A549 treated with ZK216348 at 1 μM for 4 hours (cell line): ENCODE data around the gene MYO15A. TPM values are rescaled to one million over a fixed set of nuclear protein-coding genes. Genes with fewer than 3 reads are reported as not detected.

Experiments
- total RNA-seq: library from RNA; stranded (reverse); fragments of 200-300 nt; extraction: Qiagen RNA extraction; gene quantifications from 5 replicates; pipeline ENCODE4 v1.2.3, GENCODE V29; 2022; ENCODE audit warnings: low read depth

The MYO15A gene
- 0.24 to 0.75 TPM (median 0.27 TPM) in 5 replicates for total RNA-seq

GRCh38 chr17:18108401-18109312 lies at the start of gene MYO15A:
MYO15A (plus strand) TSS chr17:18108756; CDS start chr17:18118801, 10,045 bp downstream.

GRCh38 chr17:18087610-18088491 lies 20.7 kb upstream of the MYO15A start, which contains the start of gene DRG2:
DRG2 (plus strand) TSS chr17:18087948; CDS start chr17:18088024, 76 bp downstream.

GRCh38 chr17:18183334-18184142 lies 75.0 kb downstream of the MYO15A start, which contains the start of gene ALKBH5:
ALKBH5 (plus strand) TSS chr17:18183828; CDS start chr17:18184244, 416 bp downstream.

GRCh38 chr17:18225121-18225641 lies 116.6 kb downstream of the MYO15A start, which contains the start of gene LLGL1:
LLGL1 (plus strand) TSS chr17:18225635; CDS start chr17:18225683, 48 bp downstream.

Other genes starting within 250 kb of the MYO15A start
- 19.2 to 24.3 TPM (median 20.5 TPM) in 5 replicates for gene TOM1L2, start 136.4 kb upstream of the MYO15A start, total RNA-seq
- 1.8 to 2.8 TPM (median 2.4 TPM) in 5 replicates for gene DRC3, start 135.9 kb upstream of the MYO15A start, total RNA-seq
- gene ATPAF2, start 69.6 kb upstream of the MYO15A start, total RNA-seq: 19.6 to 31.1 TPM (median 27.9 TPM) in 5 replicates
- 8.8 to 13.4 TPM (median 10.9 TPM) in 5 replicates for gene GID4, start 69.3 kb upstream of the MYO15A start, total RNA-seq
- 37.1 to 59.5 TPM (median 55.4 TPM) in 5 replicates for gene DRG2, start 20.8 kb upstream of the MYO15A start, total RNA-seq
- gene ALKBH5, start 75.1 kb downstream of the MYO15A start, total RNA-seq: 49.2 to 61.6 TPM (median 57.5 TPM) in 5 replicates
- 7.8 to 19.6 TPM (median 16.7 TPM) in 5 replicates for gene LLGL1, start 116.9 kb downstream of the MYO15A start, total RNA-seq
- gene FLII, start 150.0 kb downstream of the MYO15A start, total RNA-seq: 219 to 292 TPM (median 257 TPM) in 5 replicates
- 5.8 to 11.3 TPM (median 10.7 TPM) in 5 replicates for gene MIEF2, start 151.9 kb downstream of the MYO15A start, total RNA-seq
- gene TOP3A, start 206.2 kb downstream of the MYO15A start, total RNA-seq: 25.4 to 41.9 TPM (median 37.7 TPM) in 5 replicates
- 13.0 to 18.0 TPM (median 16.6 TPM) in 5 replicates for gene SMCR8, start 206.5 kb downstream of the MYO15A start, total RNA-seq